Mesenchymal stem cell (in vitro differentiated cells and primary cell): ENCODE data around the gene SPON2.

Experiments used
- DNase-seq: peaks from one replicate; pipeline ENCODE4 v3.0.0-alpha.2; 2013
- H2AFZ ChIP-seq: one replicate; pipeline ENCODE4 v1.6.1; 2013; ENCODE audit warnings: low read depth, mild to moderate bottlenecking, control low read depth, inconsistent platforms, low read length, moderate library complexity
- H2AK5ac ChIP-seq: 2 replicates; pipeline ENCODE4 v1.6.1; 2013; ENCODE audit warnings: low read length, moderate library complexity, mild to moderate bottlenecking, inconsistent platforms; ENCODE audit not compliant: severe bottlenecking
- H2BK120ac ChIP-seq: one replicate; pipeline ENCODE4 v1.6.1; 2013; ENCODE audit warnings: low read depth, mild to moderate bottlenecking, inconsistent platforms, low read length, moderate library complexity
- H2BK12ac ChIP-seq, 2 experiments: one replicate each; pipeline ENCODE4 v1.6.1; 2013; ENCODE audit warnings: inconsistent platforms in 2 of 2, low read length in 2 of 2, mild to moderate bottlenecking in 2 of 2, moderate library complexity in 2 of 2, control low read depth in 1 of 2
- H2BK15ac ChIP-seq: one replicate; pipeline ENCODE4 v1.6.1; 2013; ENCODE audit warnings: mild to moderate bottlenecking, low read depth, inconsistent platforms; ENCODE audit not compliant: poor library complexity, severe bottlenecking
- H2BK5ac ChIP-seq: 2 replicates; pipeline ENCODE4 v1.6.1; 2013; ENCODE audit warnings: low read depth, mild to moderate bottlenecking, low read length, control low read depth, inconsistent platforms; ENCODE audit not compliant: poor library complexity, severe bottlenecking
- H3K14ac ChIP-seq, 2 experiments: one replicate each; pipeline ENCODE4 v1.6.1; 2013; ENCODE audit warnings: inconsistent platforms in 2 of 2, low read length in 2 of 2, control low read depth in 1 of 2, mild to moderate bottlenecking in 1 of 2, moderate library complexity in 1 of 2
- H3K18ac ChIP-seq, 2 experiments: one replicate each; pipeline ENCODE4 v1.6.1; 2013; ENCODE audit warnings: inconsistent platforms in 2 of 2, low read length in 2 of 2, control low read depth in 1 of 2, low read depth in 1 of 2, mild to moderate bottlenecking in 1 of 2
- H3K23ac ChIP-seq, 2 experiments: one replicate each; pipeline ENCODE4 v1.6.1; 2013; ENCODE audit warnings: inconsistent platforms in 2 of 2, low read length in 2 of 2, mild to moderate bottlenecking in 2 of 2, moderate library complexity in 2 of 2, control low read depth in 1 of 2
- H3K27ac ChIP-seq: 2 replicates; pipeline ENCODE4 v1.5.1; 2013; ENCODE audit warnings: mild to moderate bottlenecking, moderate library complexity, low read length, control low read depth, inconsistent platforms; ENCODE audit not compliant: poor library complexity, severe bottlenecking
- H3K27me3 ChIP-seq, 2 experiments: 2 replicates each; pipeline versions ENCODE4 v1.6.1 to v1.7.0; 2013; ENCODE audit warnings: low read length in 2 of 2, mild to moderate bottlenecking in 2 of 2, moderate library complexity in 2 of 2, control low read depth in 1 of 2, inconsistent platforms in 1 of 2; ENCODE audit not compliant: control insufficient read depth in 1 of 2, insufficient read depth in 1 of 2
- H3K36me3 ChIP-seq, 2 experiments: 2 replicates each; pipeline versions ENCODE4 v1.6.1 to v1.7.0; 2013; ENCODE audit warnings: low read length in 2 of 2, control low read depth in 1 of 2, inconsistent platforms in 1 of 2, low read depth in 1 of 2, mild to moderate bottlenecking in 1 of 2; ENCODE audit not compliant: insufficient read depth in 2 of 2, control insufficient read depth in 1 of 2
- H3K4ac ChIP-seq, 2 experiments: one replicate each; pipeline ENCODE4 v1.6.1; 2013; ENCODE audit warnings: inconsistent platforms in 2 of 2, low read length in 2 of 2, mild to moderate bottlenecking in 2 of 2, moderate library complexity in 2 of 2, control low read depth in 1 of 2, low read depth in 1 of 2
- H3K4me1 ChIP-seq: 2 replicates; pipeline ENCODE4 v1.6.1; 2013; ENCODE audit warnings: low read depth, low read length, control low read depth; ENCODE audit not compliant: control insufficient read depth, insufficient read depth
- H3K4me2 ChIP-seq: 2 replicates; pipeline ENCODE4 v1.6.1; 2013; ENCODE audit warnings: low read length, mild to moderate bottlenecking, inconsistent platforms; ENCODE audit not compliant: poor library complexity, severe bottlenecking
- H3K4me3 ChIP-seq, 2 experiments: 2 replicates each; pipeline versions ENCODE4 v1.5.1 to v1.7.0; 2013; ENCODE audit warnings: low read length in 2 of 2, mild to moderate bottlenecking in 2 of 2, control low read depth in 1 of 2, low read depth in 1 of 2; ENCODE audit not compliant: insufficient read depth in 1 of 2
- H3K79me1 ChIP-seq: replicated peaks from 2 replicates; pipeline ENCODE4 v1.6.1; 2013; ENCODE audit warnings: mild to moderate bottlenecking, control low read depth, low read length, inconsistent platforms; ENCODE audit not compliant: poor library complexity, severe bottlenecking
- H3K9ac ChIP-seq: 2 replicates; pipeline ENCODE4 v1.7.0; 2013; ENCODE audit warnings: mild to moderate bottlenecking, low read length, moderate library complexity
- H3K9me3 ChIP-seq: 2 replicates; pipeline ENCODE4 v1.7.0; 2013; ENCODE audit warnings: mild to moderate bottlenecking, low read length; ENCODE audit not compliant: control insufficient read depth
- H4K8ac ChIP-seq: one replicate; pipeline ENCODE4 v1.6.1; 2013; ENCODE audit warnings: inconsistent platforms, mild to moderate bottlenecking, low read length, moderate library complexity
- H4K91ac ChIP-seq: one replicate; pipeline ENCODE4 v1.6.1; 2013; ENCODE audit warnings: mild to moderate bottlenecking, low read length, inconsistent platforms
- WGBS: methylation state at CpG from one replicate; pipeline ENCODE4 v1.1.7; 2013; ENCODE audit warnings: mixed read lengths; 5-methylcytosine and 5-hydroxymethylcytosine counted together

The SPON2 gene

GRCh38 chr4:1175635-1176229 is 3.3 kb upstream of the SPON2 start:
- H4K91ac ChIP-seq, result peak overlapping the region; percentile 96
- H3K23ac ChIP-seq, result no peak overlapping the region
- H3K9ac ChIP-seq, result peak overlapping the region; percentile 49
- no peak overlapping the region for H3K4me2 ChIP-seq
- peak overlapping the region; percentile 85 for H4K8ac ChIP-seq
- H3K18ac ChIP-seq, result peak overlapping the region; percentile 62 to 86
- DNase-seq, result no peak
- H3K27ac ChIP-seq, result no peak overlapping the region
- H3K36me3 ChIP-seq, result peaks cover 11 to 13% of the 10 kb centered on the region in 2 experiments
- H2AK5ac ChIP-seq, result peak overlapping the region; percentile 37
- no peak overlapping the region for H3K14ac ChIP-seq
- H3K9me3 ChIP-seq, result peaks cover 11% of the 10 kb centered on the region
- H2AFZ ChIP-seq, result no peak overlapping the region
- peak overlapping the region; percentile 56 to 85 for H3K4ac ChIP-seq
- H2BK15ac ChIP-seq, result peak overlapping the region; percentile 86
- peaks cover 54% of the 10 kb centered on the region for H3K4me1 ChIP-seq
- H3K27me3 ChIP-seq, result no peaks in the 10 kb centered on the region
- H2BK12ac ChIP-seq, result peak overlapping the region; percentile 6 to 97
- H2BK120ac ChIP-seq, result peak overlapping the region; percentile 82
- peaks cover under 1% of the 10 kb centered on the region for H3K79me1 ChIP-seq
- no peak overlapping the region for H3K4me3 ChIP-seq
- 92% methylated on average over 7 of the region's 7 CpGs for WGBS
- H2BK5ac ChIP-seq, result no peak overlapping the region

GRCh38 chr4:1174941-1175634 is 2.7 kb upstream of the SPON2 start:
- Histone ChIP-seq H4K91ac (peak overlapping the region; percentile 96), H2BK5ac (no peak overlapping the region), H3K14ac (peak overlapping the region in 1 of 2 experiments; percentile 19), H2AK5ac (peak overlapping the region; percentile 37), H2AFZ (no peak overlapping the region), H3K23ac (no peak overlapping the region), H3K4ac (peak overlapping the region; percentile 56 to 73), H2BK15ac (peak overlapping the region; percentile 86), H3K18ac (peak overlapping the region; percentile 62 to 86), H3K4me3 (no peak overlapping the region), H3K27me3 (no peaks in the 10 kb centered on the region), H2BK12ac (peak overlapping the region; percentile 91 to 97), H3K9me3 (peaks cover 5% of the 10 kb centered on the region), H3K4me1 (peaks cover 61% of the 10 kb centered on the region), H3K4me2 (no peak overlapping the region), H3K36me3 (peaks cover 17 to 20% of the 10 kb centered on the region in 2 experiments), H2BK120ac (peak overlapping the region; percentile 82), H4K8ac (peak overlapping the region; percentile 61), H3K9ac (peak overlapping the region; percentile 49), H3K79me1 (peaks cover 6% of the 10 kb centered on the region), H3K27ac (no peak overlapping the region)
- DNase-seq, result no peak
- 97% methylated on average over 20 of the region's 20 CpGs for WGBS

DNA sequence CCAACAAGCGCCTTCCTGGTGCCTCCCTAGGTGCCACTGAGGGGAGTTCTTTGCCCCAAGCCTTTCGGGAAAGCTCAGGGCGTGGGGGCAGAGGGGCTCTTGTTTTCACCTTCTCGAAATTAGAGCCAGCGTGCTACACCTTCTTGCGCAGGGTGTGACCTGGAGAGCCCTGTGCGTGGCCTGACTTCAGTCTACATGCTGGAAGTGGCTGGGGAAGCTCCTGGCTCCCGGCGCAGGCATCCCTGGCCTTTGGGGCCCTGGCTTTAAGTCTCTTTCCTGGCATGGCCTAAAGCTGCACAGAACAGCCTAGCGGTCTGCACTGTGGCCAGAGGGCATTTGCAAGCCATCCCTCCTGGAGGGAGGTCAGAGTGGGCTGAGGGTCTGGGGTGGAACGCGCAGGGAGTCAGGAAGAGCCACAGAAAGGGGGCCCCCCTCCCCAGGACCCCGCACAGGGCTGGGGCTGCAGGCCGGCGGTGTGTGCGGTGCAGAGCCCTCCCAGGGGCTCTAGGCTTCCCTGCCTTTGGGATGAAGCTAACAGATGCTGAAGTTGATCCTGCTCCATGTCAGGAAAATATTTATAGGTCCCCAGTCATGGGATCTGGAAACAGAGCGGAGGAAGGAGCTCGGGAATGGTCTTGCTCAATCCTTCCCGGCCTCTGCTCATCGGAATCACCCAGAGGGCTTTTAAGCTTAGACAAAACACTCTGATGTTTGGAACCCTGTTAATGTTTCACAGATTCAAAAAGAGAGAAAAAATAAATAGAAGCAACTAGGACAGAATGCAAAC is 781 bp upstream of the SPON2 start:
- DNase-seq, result peak; percentile 98
- H2AFZ ChIP-seq, result no peak overlapping the region
- 27% methylated on average over 20 of the region's 20 CpGs for WGBS
- H3K18ac ChIP-seq, result peak overlapping the region; percentile 97 to 99
- H2BK5ac ChIP-seq, result peak overlapping the region; percentile 67
- H3K27ac ChIP-seq, result peak overlapping the region; percentile 96
- H3K14ac ChIP-seq, result peak overlapping the region in 1 of 2 experiments; percentile 99
- peak overlapping the region in 1 of 2 experiments; percentile 68 for H3K4me3 ChIP-seq
- H3K23ac ChIP-seq, result peak overlapping the region in 1 of 2 experiments; percentile 75
- H2BK12ac ChIP-seq, result peak overlapping the region; percentile 44 to 97
- H2AK5ac ChIP-seq, result peak overlapping the region; percentile 95
- peak overlapping the region; percentile 84 for H3K9ac ChIP-seq
- H3K36me3 ChIP-seq, result peaks cover 28 to 39% of the 10 kb centered on the region in 2 experiments
- no peaks in the 10 kb centered on the region for H3K9me3 ChIP-seq
- peak overlapping the region; percentile 98 for H4K91ac ChIP-seq
- peaks cover 16% of the 10 kb centered on the region for H3K79me1 ChIP-seq
- H3K4ac ChIP-seq, result peak overlapping the region; percentile 94 to 100
- peak overlapping the region; percentile 95 for H4K8ac ChIP-seq
- H2BK120ac ChIP-seq, result peak overlapping the region; percentile 89
- no peaks in the 10 kb centered on the region for H3K27me3 ChIP-seq
- H3K4me1 ChIP-seq, result peaks cover 72% of the 10 kb centered on the region
- peak overlapping the region; percentile 44 for H3K4me2 ChIP-seq
- peak overlapping the region; percentile 44 for H2BK15ac ChIP-seq
